H1 (cell line): ENCODE data around the gene CENPW. TPM values are rescaled to one million over a fixed set of nuclear protein-coding genes. Genes with fewer than 3 reads are reported as not detected.

Source experiments
- CTCF ChIA-PET: fragments of 300-600 bp; sonication (Branson Sonifier 250); formaldehyde crosslinking; loops from one replicate; lab custom pipeline; 2021; ENCODE audit not compliant: partially characterized antibody; lab: Charles Lee
- POLR2A ChIA-PET: fragments of 300-600 bp; sonication (Branson Sonifier 250); formaldehyde crosslinking; loops from one replicate; lab custom pipeline; 2021; ENCODE audit warnings: inconsistent platforms; ENCODE audit not compliant: partially characterized antibody; lab: Charles Lee
- DNase-seq, 2 experiments: peaks; one replicate each; pipeline versions ENCODE4 v3.0.0 to v3.0.0-alpha.2; 2010 to 2022; ENCODE audit warnings: low spot score in 2 of 2, low read depth in 1 of 2, mixed read lengths in 1 of 2
- FAIRE-seq: peaks from 2 replicates; lab custom pipeline; 2011; peaks lifted over from hg19 to GRCh38; lab: Jason Lieb, UNC
- H2AFZ ChIP-seq: 2 replicates; pipeline ENCODE4 v1.8.1; 2012; ENCODE audit warnings: low read length, inconsistent platforms
- H2AK5ac ChIP-seq: 2 replicates; pipeline ENCODE4 v1.6.1; 2013; ENCODE audit warnings: low read depth, low read length
- H2BK120ac ChIP-seq: replicated peaks from 2 replicates; pipeline ENCODE3; 2013; ENCODE audit warnings: low read depth, low read length, inconsistent platforms
- H2BK12ac ChIP-seq: 2 replicates; pipeline ENCODE4 v1.6.1; 2013; ENCODE audit warnings: low read depth, low read length
- H2BK15ac ChIP-seq: 2 replicates; pipeline ENCODE4 v1.6.1; 2013; ENCODE audit warnings: low read length
- H2BK20ac ChIP-seq: 2 replicates; pipeline ENCODE4 v1.6.1; 2013; ENCODE audit warnings: low read length
- H2BK5ac ChIP-seq: 2 replicates; pipeline ENCODE4 v1.6.1; 2013; ENCODE audit warnings: low read depth, low read length
- H3K14ac ChIP-seq: 2 replicates; pipeline ENCODE4 v1.6.1; 2013; ENCODE audit warnings: inconsistent platforms; ENCODE audit not compliant: insufficient read length
- H3K18ac ChIP-seq: 2 replicates; pipeline ENCODE4 v1.6.1; 2013; ENCODE audit warnings: low read length; ENCODE audit errors: extremely low read depth
- H3K23ac ChIP-seq: 2 replicates; pipeline ENCODE4 v1.6.1; 2013; ENCODE audit warnings: inconsistent platforms; ENCODE audit not compliant: insufficient read length
- H3K23me2 ChIP-seq: 2 replicates; pipeline ENCODE4 v1.6.1; 2013; ENCODE audit warnings: low read depth, low read length
- H3K27ac ChIP-seq: 2 replicates; pipeline ENCODE4 v1.6.1; 2011; ENCODE audit warnings: low read depth, low read length, inconsistent platforms
- H3K27me3 ChIP-seq, 4 experiments: replicated peaks in 1 of 4; 1 replicate in 1 of 4; 2 replicates in 3 of 4; pipeline versions ENCODE4 v1.6.1 to v1.8.1; 2011 to 2013; ENCODE audit warnings: low read length in 3 of 4, mild to moderate bottlenecking in 3 of 4, inconsistent platforms in 2 of 4, mixed read lengths in 2 of 4, moderate library complexity in 1 of 4; ENCODE audit not compliant: control insufficient read depth in 3 of 4, insufficient read depth in 3 of 4; ENCODE audit errors: extremely low read depth in 1 of 4
- H3K36me3 ChIP-seq, 4 experiments: 2 replicates each; pipeline versions ENCODE4 v1.6.1 to v1.8.1; 2011 to 2013; ENCODE audit warnings: mild to moderate bottlenecking in 4 of 4, low read length in 3 of 4, moderate library complexity in 2 of 4, control low read depth in 1 of 4, inconsistent platforms in 1 of 4; ENCODE audit not compliant: insufficient read depth in 4 of 4, control insufficient read depth in 2 of 4
- H3K4ac ChIP-seq: replicated peaks from 2 replicates; pipeline ENCODE3; 2013; ENCODE audit warnings: low read length, low read depth, mixed read lengths, inconsistent platforms; ENCODE audit not compliant: insufficient read length
- H3K4me1 ChIP-seq, 4 experiments: replicated peaks in 1 of 4; 1 replicate in 1 of 4; 2 replicates in 3 of 4; pipeline versions ENCODE4 v1.6.1 to v1.8.1; 2011 to 2013; ENCODE audit warnings: low read length in 3 of 4, inconsistent platforms in 2 of 4, mixed read lengths in 1 of 4; ENCODE audit not compliant: insufficient read depth in 4 of 4, control insufficient read depth in 3 of 4
- H3K4me2 ChIP-seq, 2 experiments: 2 replicates each; pipeline versions ENCODE4 v1.6.1 to v1.8.1; 2011 to 2013; ENCODE audit warnings: low read depth in 2 of 2, low read length in 2 of 2, control low read depth in 1 of 2, inconsistent platforms in 1 of 2, mild to moderate bottlenecking in 1 of 2; ENCODE audit not compliant: insufficient read depth in 1 of 2
- H3K4me3 ChIP-seq, 4 experiments: fragments of 200-600, 300-600 bp in 1 of 4; sonication (generic), shearing (Covaris generic), sonication (Bioruptor Twin) in 1 of 4; 2 replicates each; pipeline versions ENCODE4 v1.5.1 to v1.8.1; 2011 to 2016; ENCODE audit warnings: low read length in 4 of 4, low read depth in 3 of 4, control low read depth in 2 of 4, inconsistent platforms in 2 of 4, mild to moderate bottlenecking in 2 of 4, mixed read lengths in 1 of 4, moderate library complexity in 1 of 4; ENCODE audit not compliant: insufficient read depth in 2 of 4; ENCODE audit errors: extremely low read depth in 1 of 4
- H3K56ac ChIP-seq: replicated peaks from 2 replicates; pipeline ENCODE3; 2013; ENCODE audit warnings: low read depth, mild to moderate bottlenecking, mixed read lengths, low read length, inconsistent platforms; ENCODE audit not compliant: insufficient read length
- H3K79me1 ChIP-seq: 2 replicates; pipeline ENCODE4 v1.6.1; 2013; ENCODE audit warnings: low read depth, low read length, control low read depth
- H3K79me2 ChIP-seq, 2 experiments: 2 replicates each; pipeline versions ENCODE4 v1.6.1 to v1.8.1; 2012 to 2013; ENCODE audit warnings: low read length in 2 of 2, mild to moderate bottlenecking in 2 of 2, inconsistent platforms in 1 of 2; ENCODE audit not compliant: insufficient read depth in 2 of 2, control insufficient read depth in 1 of 2
- H3K9ac ChIP-seq, 4 experiments: replicated peaks in 1 of 4; 1 replicate in 1 of 4; 2 replicates in 3 of 4; pipeline versions ENCODE4 v1.6.1 to v1.8.1; 2011 to 2013; ENCODE audit warnings: low read depth in 3 of 4, low read length in 3 of 4, control low read depth in 2 of 4, mild to moderate bottlenecking in 2 of 4, moderate library complexity in 2 of 4, inconsistent platforms in 1 of 4; ENCODE audit errors: extremely low read depth in 1 of 4
- H3K9me3 ChIP-seq, 2 experiments: 2 replicates each; pipeline versions ENCODE4 v1.6.1 to v1.8.1; 2012 to 2013; ENCODE audit warnings: mild to moderate bottlenecking in 2 of 2, moderate library complexity in 2 of 2, control low read depth in 1 of 2, inconsistent platforms in 1 of 2, low read depth in 1 of 2, low read length in 1 of 2, mixed read lengths in 1 of 2; ENCODE audit not compliant: insufficient read depth in 2 of 2
- H4K20me1 ChIP-seq, 2 experiments: replicated peaks in 1 of 2; 2 replicates each; pipeline versions ENCODE3 to v1.8.1; 2011 to 2013; ENCODE audit warnings: inconsistent platforms in 2 of 2, low read length in 2 of 2, mild to moderate bottlenecking in 1 of 2; ENCODE audit not compliant: insufficient read depth in 2 of 2, control insufficient read depth in 1 of 2
- H4K5ac ChIP-seq: 2 replicates; pipeline ENCODE4 v1.6.1; 2013; ENCODE audit warnings: low read length, low read depth, mixed read lengths, inconsistent platforms; ENCODE audit not compliant: insufficient read length
- H4K8ac ChIP-seq: 2 replicates; pipeline ENCODE4 v1.8.0; 2013; ENCODE audit warnings: mild to moderate bottlenecking, moderate library complexity, low read length, inconsistent platforms; ENCODE audit not compliant: insufficient read depth; ENCODE audit errors: extremely low read depth
- H4K91ac ChIP-seq: replicated peaks from 2 replicates; pipeline ENCODE3; 2013; ENCODE audit warnings: low read length, mixed read lengths, inconsistent platforms; ENCODE audit not compliant: insufficient read length
- ASH2L ChIP-seq: fragments of 200-600, 300-600 bp; sonication (generic); IDR thresholded peaks from one replicate; pipeline ENCODE4 v1.7.1; 2017; ENCODE audit warnings: low read length
- GABPA ChIP-seq: IDR thresholded peaks from 2 replicates; pipeline ENCODE4 v1.6.1; 2011; ENCODE audit warnings: mild to moderate bottlenecking, low read length, moderate library complexity, borderline replicate concordance; ENCODE audit not compliant: insufficient read depth
- KDM4A ChIP-seq: IDR thresholded peaks from one replicate; pipeline ENCODE4 v1.7.1; 2012; ENCODE audit warnings: low read depth, mild to moderate bottlenecking, moderate library complexity, low read length, inconsistent platforms; ENCODE audit not compliant: severe bottlenecking
- WGBS, 2 experiments: shearing (Covaris generic) in 1 of 2; methylation state at CpG; one replicate each; pipeline versions ENCODE4 v1.1.6 to v1.1.7; 2013 to 2015; ENCODE audit warnings: low lambda C conversion rate in 2 of 2, mixed read lengths in 2 of 2, inconsistent platforms in 1 of 2, low coverage in 1 of 2, missing lambda C conversion rate in 1 of 2; ENCODE audit not compliant: insufficient replicate concordance in 2 of 2, insufficient coverage in 1 of 2, insufficient read length in 1 of 2; ENCODE audit errors: extremely low coverage in 1 of 2, missing lambda C conversion rate in 1 of 2; 5-methylcytosine and 5-hydroxymethylcytosine counted together
- long read RNA-seq, 2 experiments: library from RNA in 1 of 2; library from capped mRNA in 1 of 2; stranded (forward); transcript quantifications; one replicate each; pipeline ENCODE4 v2.0.0, GENCODE V29; 2021; ENCODE audit warnings: inconsistent platforms in 1 of 2
- polyA minus RNA-seq, 3 experiments: library from RNA; depleted of rRNA, polyadenylated mRNA; stranded (reverse); fragments of >200 nt; gene quantifications; 1 replicate in 2 of 3; 2 replicates in 1 of 3; pipeline ENCODE4 v1.2.3, GENCODE V29; 2011
- polyA plus RNA-seq, 7 experiments: library from polyadenylated mRNA; depleted of rRNA in 3 of 7; stranded (reverse) in 5 of 7; unstranded in 2 of 7; fragments of >200 nt in 5 of 7; fragments of 200-250 nt in 2 of 7; gene quantifications; 1 replicate in 5 of 7; 2 replicates in 1 of 7; 4 replicates in 1 of 7; pipeline versions ENCODE4 v1.2.1 to v1.2.3, GENCODE V29; 2011 to 2013; ENCODE audit warnings: missing spikeins in 2 of 7, mixed read lengths in 2 of 7
- total RNA-seq: library from RNA; stranded (reverse); fragmentation: NEBNext Ultra II Directional; extraction: Animal tissue kit (Norgen Biotek cat#: 25700); gene quantifications from 2 replicates; pipeline ENCODE4 v1.2.1, GENCODE V29; 2021
- TF ChIP-seq, protein P1 (sequence below): IDR thresholded peaks from 2 replicates; pipeline ENCODE4 v1.6.1; 2011; ENCODE audit warnings: low read depth, mild to moderate bottlenecking, low read length; ENCODE audit not compliant: insufficient read depth
- TF ChIP-seq, protein P2 (sequence below): IDR thresholded peaks from 2 replicates; pipeline ENCODE4 v1.6.1; 2011; ENCODE audit warnings: low read length, improper control_type of control experiment

CENPW gene
- total RNA-seq: 91.1 and 104 TPM in 2 replicates
- 16.4 and 22.0 TPM in 2 replicates for polyA plus RNA-seq (2011; rRNA removed)
- 24.3 TPM for polyA plus RNA-seq (2011; cell fraction: cytosol; rRNA removed)
- 7.8 TPM for polyA plus RNA-seq (2011; cell fraction: nucleus; rRNA removed)
- polyA plus RNA-seq (2012, experiment 1 of 2): 61.0 to 84.8 TPM (median 70.1 TPM) in 4 replicates
- polyA plus RNA-seq (2012, experiment 2 of 2): 163 TPM
- 93.8 TPM for polyA plus RNA-seq (2013, experiment 1 of 2)
- polyA plus RNA-seq (2013, experiment 2 of 2): 111 TPM
- 8.7 and 9.8 TPM in 2 replicates for polyA minus RNA-seq (2011; rRNA and poly(A)+ RNA removed)
- 8.8 TPM for polyA minus RNA-seq (2011; cell fraction: cytosol; rRNA and poly(A)+ RNA removed)
- polyA minus RNA-seq (2011; cell fraction: nucleus; rRNA and poly(A)+ RNA removed): 16.9 TPM
- long read RNA-seq, experiment 1, transcript CENPW-201 (3 exons, 528 nt): minor isoform, 7 of 75 reads
- long read RNA-seq, experiment 1, transcript CENPW-203 (3 exons, 750 nt): major isoform, 67 of 75 reads
- long read RNA-seq, experiment 1, partial matches to known transcripts: 1 of 75 reads
- long read RNA-seq, experiment 1, other reads (novel, unspliced or antisense): 0 of 75 reads
- long read RNA-seq, experiment 2, transcript CENPW-203 (3 exons, 750 nt): major isoform, 7 of 8 reads
- long read RNA-seq, experiment 2, partial matches to known transcripts: 1 of 8 reads
- long read RNA-seq, experiment 2, other reads (novel, unspliced or antisense): 0 of 8 reads

DNA sequence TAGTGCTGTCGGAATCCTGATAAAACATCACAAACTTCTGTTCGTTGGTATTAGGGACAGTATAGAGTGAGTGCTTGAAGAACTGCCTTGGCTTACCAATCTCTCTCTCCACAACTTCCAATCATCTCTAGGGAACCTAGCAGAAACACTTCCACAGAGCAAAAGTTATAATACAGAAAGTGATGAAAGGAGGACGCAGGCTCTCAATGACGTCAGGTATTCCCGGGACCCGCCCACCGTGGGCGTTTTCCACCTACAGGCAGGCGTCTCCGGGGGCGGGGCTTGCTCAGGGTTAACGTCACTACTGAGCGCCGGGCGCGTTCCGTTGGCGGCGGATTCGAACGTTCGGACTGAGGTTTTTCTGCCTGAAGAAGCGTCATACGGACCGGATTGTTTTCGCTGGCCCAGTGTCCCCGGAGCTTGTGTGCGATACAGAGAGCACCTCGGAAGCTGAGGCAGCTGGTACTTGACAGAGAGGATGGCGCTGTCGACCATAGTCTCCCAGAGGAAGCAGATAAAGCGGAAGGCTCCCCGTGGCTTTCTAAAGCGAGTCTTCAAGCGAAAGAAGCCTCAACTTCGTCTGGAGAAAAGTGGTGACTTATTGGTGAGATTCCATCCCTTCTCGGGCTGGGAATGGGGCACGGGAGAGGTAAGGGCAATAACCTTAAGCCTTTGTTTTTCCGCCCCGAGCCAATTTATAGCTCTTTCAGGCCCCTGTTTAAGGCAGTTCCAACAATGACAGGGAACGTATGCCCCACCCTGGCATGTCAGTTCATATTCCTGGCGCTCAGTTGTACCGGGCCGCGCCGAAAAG is at the start of gene CENPW:
Gene CENPW (plus strand): TSS at position 320 of the 814 bp plus-strand sequence. CDS start 159 bp downstream, at position 479.
- no peak within 1 kb of the TSS for H3K4ac ChIP-seq
- H2BK12ac ChIP-seq: peak within 1 kb of the TSS; percentile 23; the same call in 1 of the 2 replicates
- peak within 1 kb of the TSS; percentile 79 for H4K5ac ChIP-seq
- H3K23me2 ChIP-seq: no peaks in the 10 kb centered on the region
- H4K20me1 ChIP-seq: peaks cover 0 to 1% of the 10 kb centered on the region in 2 experiments
- no peaks in the 10 kb centered on the region for H3K36me3 ChIP-seq
- ChIA-PET CTCF (interaction anchor here (1.2 to 3.2 kb wide), 2 partner anchors 21 to 345 kb away, joined by 4 to 16 read pairs; no protein-coding TSS in a partner anchor), POLR2A (interaction anchor here (0.9 to 1.4 kb wide), 3 partner anchors 10 to 22 kb away, joined by 3 to 4 read pairs (median 3); no protein-coding TSS in a partner anchor)
- no peak within 1 kb of the TSS for H3K18ac ChIP-seq
- peak within 1 kb of the TSS; percentile 76 for H2BK5ac ChIP-seq
- DNase-seq: peak; percentile 79 to 99
- H3K56ac ChIP-seq: peak within 1 kb of the TSS; percentile 24
- 0 out of 2 replicates have a peak, but pooled peaks cover 2% of the 10 kb centered on the region for H3K79me1 ChIP-seq
- H3K27ac ChIP-seq: peak within 1 kb of the TSS; percentile 67
- peak within 1 kb of the TSS; percentile 100 for H2AFZ ChIP-seq
- H3K9me3 ChIP-seq: no peaks in the 10 kb centered on the region
- H3K79me2 ChIP-seq: peaks cover 0 to 45% of the 10 kb centered on the region in 2 experiments; a peak in 3 of 4 replicates
- H2BK120ac ChIP-seq: peak within 1 kb of the TSS; percentile 80
- peaks cover 0 to 5% (median 1%) of the 10 kb centered on the region in 4 experiments; a peak in 2 of 7 replicates for H3K4me1 ChIP-seq
- 4% methylated on average over 45 of the region's 46 CpGs; no CpG with 5 or more reads in 1 of the 2 experiments for WGBS, 2 experiments
- H4K8ac ChIP-seq: peak within 1 kb of the TSS; percentile 93; the same call in 1 of the 2 replicates
- H2BK15ac ChIP-seq: no peak within 1 kb of the TSS; the same call in 1 of the 2 replicates
- H3K4me2 ChIP-seq: peak within 1 kb of the TSS; percentile 62 to 84
- H2AK5ac ChIP-seq: no peak within 1 kb of the TSS
- H3K23ac ChIP-seq: no peak within 1 kb of the TSS
- peak; percentile 77 for FAIRE-seq
- H3K27me3 ChIP-seq: no peaks in the 10 kb centered on the region
- no peak within 1 kb of the TSS for H2BK20ac ChIP-seq
- no peak within 1 kb of the TSS for H3K14ac ChIP-seq
- peak within 1 kb of the TSS; percentile 51 to 87 (median 74) for H3K9ac ChIP-seq
- H3K4me3 ChIP-seq: peak within 1 kb of the TSS; percentile 89 to 95 (median 90)
- no peak within 1 kb of the TSS for H4K91ac ChIP-seq
- TF ChIP-seq KDM4A (peak; percentile 99), GABPA (no peak), ASH2L (peak; percentile 99)
- TF ChIP-seq, protein P1, sequence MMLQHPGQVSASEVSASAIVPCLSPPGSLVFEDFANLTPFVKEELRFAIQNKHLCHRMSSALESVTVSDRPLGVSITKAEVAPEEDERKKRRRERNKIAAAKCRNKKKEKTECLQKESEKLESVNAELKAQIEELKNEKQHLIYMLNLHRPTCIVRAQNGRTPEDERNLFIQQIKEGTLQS: peak; percentile 91
- TF ChIP-seq, protein P2, sequence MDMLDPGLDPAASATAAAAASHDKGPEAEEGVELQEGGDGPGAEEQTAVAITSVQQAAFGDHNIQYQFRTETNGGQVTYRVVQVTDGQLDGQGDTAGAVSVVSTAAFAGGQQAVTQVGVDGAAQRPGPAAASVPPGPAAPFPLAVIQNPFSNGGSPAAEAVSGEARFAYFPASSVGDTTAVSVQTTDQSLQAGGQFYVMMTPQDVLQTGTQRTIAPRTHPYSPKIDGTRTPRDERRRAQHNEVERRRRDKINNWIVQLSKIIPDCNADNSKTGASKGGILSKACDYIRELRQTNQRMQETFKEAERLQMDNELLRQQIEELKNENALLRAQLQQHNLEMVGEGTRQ: no peak
